ENCODE data around the gene P2RX5.

The P2RX5 gene

DNA sequence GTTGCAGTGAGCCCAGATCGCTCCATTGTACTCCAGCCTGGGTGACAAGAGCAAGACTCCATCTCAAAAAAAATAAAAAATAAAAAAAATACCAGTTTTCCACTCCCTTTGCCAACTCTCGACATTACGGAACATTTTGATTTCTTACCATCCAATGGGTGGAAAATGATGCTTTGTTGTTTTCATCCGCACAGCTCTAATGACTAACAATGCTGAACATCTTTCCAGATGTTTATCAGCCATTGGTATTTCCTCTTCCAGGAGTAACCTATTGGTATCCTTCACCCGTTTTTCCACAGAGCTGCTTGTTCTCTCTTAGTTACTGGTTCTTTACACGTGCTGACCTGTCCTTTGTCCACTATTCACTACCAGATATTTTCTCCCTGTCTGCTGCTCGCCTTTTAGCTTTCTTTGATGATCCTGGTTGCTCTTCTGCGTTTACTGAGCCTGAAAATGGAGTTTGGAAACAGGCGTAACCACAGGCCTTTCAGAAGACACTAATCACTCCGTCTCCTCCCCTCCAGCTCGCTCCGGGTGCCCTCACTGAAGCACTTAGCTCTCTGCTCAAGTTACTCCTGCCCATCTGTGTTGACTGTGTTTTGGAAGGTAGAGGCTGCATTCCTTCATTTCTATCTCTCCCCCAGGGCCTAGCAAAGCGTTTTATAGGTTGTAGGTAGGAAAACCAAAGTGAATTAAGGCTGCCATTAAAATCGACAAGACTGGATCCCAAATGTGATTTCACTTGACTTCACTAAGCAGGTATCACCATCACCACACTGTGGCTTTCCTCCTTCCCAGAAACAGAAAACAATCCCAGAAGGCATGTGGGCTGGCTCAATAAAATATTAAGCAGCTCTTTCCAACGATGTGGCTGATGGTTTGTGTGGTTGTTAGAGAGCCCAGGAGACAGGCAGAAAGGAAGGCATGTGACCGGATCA is 68.9 kb downstream of the P2RX5 start:
- FAIRE-seq = no peak
- no peak for DNase-seq (ENCODE audit: insufficient read length, low spot score)
